ENCODE measurements around the gene FN3KRP.

GRCh38 chr17:82696916-82697807, 19.3 kb upstream of the FN3KRP start:
- TF ChIP-seq POLR2AphosphoS5 (IDR thresholded peaks at IDR 0.05; ENCODE audit: insufficient read depth in 1 of 2, low read depth in 1 of 2) = no peak
- no peak for TF ChIP-seq CTCF (IDR thresholded peaks at IDR 0.05)
